ENCODE results near the gene FHOD3.

GRCh38 chr18:36493349-36494159, 196.0 kb downstream of the FHOD3 start:
- TF ChIP-seq REST (IDR thresholded peaks at IDR 0.05; ENCODE audit: insufficient read depth in 1 of 2, low read depth in 2 of 2, low read length in 1 of 2) (no peak), CTCF (IDR thresholded peaks at IDR 0.05) (no peak), POLR2AphosphoS5 (IDR thresholded peaks at IDR 0.05; ENCODE audit: low read depth, low read length) (no peak), SIN3A (IDR thresholded peaks at IDR 0.05; ENCODE audit: borderline replicate concordance, insufficient read depth, low read depth, low read length) (no peak), TCF7L2 (IDR thresholded peaks at IDR 0.05; ENCODE audit: low read depth, low read length) (no peak)

Measured in Panc1 (cell line).